ENCODE data around the gene MAT1A. TPM values are rescaled to one million over a fixed set of nuclear protein-coding genes. Genes with fewer than 3 reads are reported as not detected.

The MAT1A gene
- total and polyA plus RNA-seq, 2 of the 8 experiments (the other 6 are each of a cell fraction or from before 2014, with no cell fraction given), result 4.1 to 6.4 TPM

DNA sequence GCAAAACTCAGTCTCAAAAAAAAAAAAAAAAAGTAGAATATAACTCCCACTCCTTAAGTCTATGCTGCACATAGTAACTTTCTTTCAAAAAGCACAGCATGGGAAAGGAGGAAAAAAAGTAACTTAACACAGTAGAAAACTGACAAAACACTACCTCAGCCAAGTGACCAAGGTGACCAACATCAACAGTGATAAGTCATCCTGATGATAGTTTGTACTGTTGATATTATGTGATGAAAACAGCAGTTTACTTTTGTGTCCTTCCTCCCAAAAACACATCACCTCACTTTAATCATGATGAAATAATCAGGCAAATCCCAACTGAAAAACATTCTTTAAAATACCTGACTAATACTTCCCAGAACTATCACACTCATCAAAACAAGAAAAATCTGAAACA lies 29.3 kb upstream of the MAT1A start:
- Histone ChIP-seq H2BK15ac (ENCODE audit: low read length) (no peak overlapping the region), H3K23ac (ENCODE audit: insufficient read length) (no peak overlapping the region), H3K18ac (ENCODE audit: extremely low read depth, low read length) (no peak overlapping the region), H2BK120ac (replicated peaks; ENCODE audit: low read depth, low read length) (no peak overlapping the region), H2BK5ac (ENCODE audit: low read depth, low read length) (no peak overlapping the region), H3K4me3 (ENCODE audit: extremely low read depth in 1 of 4, insufficient read depth in 2 of 4, low read depth in 3 of 4, low read length in 4 of 4) (no peak overlapping the region), H4K20me1 (replicated peaks in 1 of 2; ENCODE audit: control insufficient read depth in 1 of 2, insufficient read depth in 2 of 2, low read length in 2 of 2) (no peaks in the 10 kb centered on the region), H2BK12ac (ENCODE audit: low read depth, low read length) (no peak overlapping the region), H3K4me2 (ENCODE audit: insufficient read depth in 1 of 2, low read depth in 2 of 2, low read length in 2 of 2) (no peak overlapping the region), H3K9ac (replicated peaks in 1 of 4; ENCODE audit: extremely low read depth in 1 of 4, low read depth in 3 of 4, low read length in 3 of 4) (no peak overlapping the region), H3K14ac (ENCODE audit: insufficient read length) (no peak overlapping the region), H3K27ac (ENCODE audit: low read depth, low read length) (no peak overlapping the region), H3K9me3 (ENCODE audit: insufficient read depth in 2 of 2, low read depth in 1 of 2, low read length in 1 of 2) (no peaks in the 10 kb centered on the region; a peak in 1 of 4 replicates), H2BK20ac (ENCODE audit: low read length) (no peak overlapping the region), H2AFZ (ENCODE audit: low read length) (no peak overlapping the region), H3K4ac (replicated peaks; ENCODE audit: insufficient read length, low read depth, low read length) (no peak overlapping the region), H3K27me3 (replicated peaks in 1 of 4; ENCODE audit: control insufficient read depth in 3 of 4, extremely low read depth in 1 of 4, insufficient read depth in 3 of 4, low read length in 3 of 4) (no peaks in the 10 kb centered on the region), H3K56ac (replicated peaks; ENCODE audit: insufficient read length, low read depth, low read length) (no peak overlapping the region), H3K36me3 (ENCODE audit: control insufficient read depth in 2 of 4, insufficient read depth in 4 of 4, low read length in 3 of 4) (no peaks in the 10 kb centered on the region), H3K79me1 (ENCODE audit: low read depth, low read length) (no peaks in the 10 kb centered on the region), H3K4me1 (replicated peaks in 1 of 4; ENCODE audit: control insufficient read depth in 3 of 4, insufficient read depth in 4 of 4, low read length in 3 of 4) (no peaks in the 10 kb centered on the region), H4K91ac (replicated peaks; ENCODE audit: insufficient read length, low read length) (no peak overlapping the region), H3K23me2 (ENCODE audit: low read depth, low read length) (no peaks in the 10 kb centered on the region), H2AK5ac (ENCODE audit: low read depth, low read length) (no peak overlapping the region), H4K8ac (ENCODE audit: extremely low read depth, insufficient read depth, low read length) (no peak overlapping the region), H3K79me2 (ENCODE audit: control insufficient read depth in 1 of 2, insufficient read depth in 2 of 2, low read length in 2 of 2) (no peaks in the 10 kb centered on the region), H4K5ac (ENCODE audit: insufficient read length, low read depth, low read length) (no peak overlapping the region)
- ChIA-PET POLR2A (ENCODE audit: partially characterized antibody) (no interaction called here), CTCF (ENCODE audit: partially characterized antibody) (no interaction called here)
- FAIRE-seq, result no peak
- TF ChIP-seq TAF7 (optimal IDR thresholded peaks at IDR 0.05; ENCODE audit: borderline replicate concordance, low read depth, low read length) (no peak), CHD1 (IDR thresholded peaks at IDR 0.05; ENCODE audit: low read depth, low read length) (no peak), RFX5 (IDR thresholded peaks at IDR 0.05; ENCODE audit: borderline replicate concordance, low read depth, low read length) (no peak), JUND (IDR thresholded peaks at IDR 0.05; ENCODE audit: low read length) (no peak), EZH2 (IDR thresholded peaks at IDR 0.05; ENCODE audit: low read depth, low read length, severe bottlenecking) (no peak), POLR2AphosphoS5 (IDR thresholded peaks at IDR 0.05; ENCODE audit: low read depth, low read length) (no peak), KDM1A (IDR thresholded peaks at IDR 0.05; ENCODE audit: borderline replicate concordance, low read length) (no peak)
- TF ChIP-seq, protein P1, sequence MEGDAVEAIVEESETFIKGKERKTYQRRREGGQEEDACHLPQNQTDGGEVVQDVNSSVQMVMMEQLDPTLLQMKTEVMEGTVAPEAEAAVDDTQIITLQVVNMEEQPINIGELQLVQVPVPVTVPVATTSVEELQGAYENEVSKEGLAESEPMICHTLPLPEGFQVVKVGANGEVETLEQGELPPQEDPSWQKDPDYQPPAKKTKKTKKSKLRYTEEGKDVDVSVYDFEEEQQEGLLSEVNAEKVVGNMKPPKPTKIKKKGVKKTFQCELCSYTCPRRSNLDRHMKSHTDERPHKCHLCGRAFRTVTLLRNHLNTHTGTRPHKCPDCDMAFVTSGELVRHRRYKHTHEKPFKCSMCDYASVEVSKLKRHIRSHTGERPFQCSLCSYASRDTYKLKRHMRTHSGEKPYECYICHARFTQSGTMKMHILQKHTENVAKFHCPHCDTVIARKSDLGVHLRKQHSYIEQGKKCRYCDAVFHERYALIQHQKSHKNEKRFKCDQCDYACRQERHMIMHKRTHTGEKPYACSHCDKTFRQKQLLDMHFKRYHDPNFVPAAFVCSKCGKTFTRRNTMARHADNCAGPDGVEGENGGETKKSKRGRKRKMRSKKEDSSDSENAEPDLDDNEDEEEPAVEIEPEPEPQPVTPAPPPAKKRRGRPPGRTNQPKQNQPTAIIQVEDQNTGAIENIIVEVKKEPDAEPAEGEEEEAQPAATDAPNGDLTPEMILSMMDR (IDR thresholded peaks at IDR 0.05; ENCODE audit: control extremely low read depth in 1 of 3, insufficient read depth in 1 of 3, low read depth in 1 of 3, low read length in 3 of 3), result no peak
- TF ChIP-seq, protein P2, sequence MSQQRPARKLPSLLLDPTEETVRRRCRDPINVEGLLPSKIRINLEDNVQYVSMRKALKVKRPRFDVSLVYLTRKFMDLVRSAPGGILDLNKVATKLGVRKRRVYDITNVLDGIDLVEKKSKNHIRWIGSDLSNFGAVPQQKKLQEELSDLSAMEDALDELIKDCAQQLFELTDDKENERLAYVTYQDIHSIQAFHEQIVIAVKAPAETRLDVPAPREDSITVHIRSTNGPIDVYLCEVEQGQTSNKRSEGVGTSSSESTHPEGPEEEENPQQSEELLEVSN (IDR thresholded peaks at IDR 0.05), result no peak
- no peak for DNase-seq (ENCODE audit: low read depth in 1 of 2, low spot score in 2 of 2)
